H1 (cell line): Measurements from ENCODE around the gene SNX3.

ENCODE experiments used
- CHD1 ChIP-seq: IDR thresholded peaks from 2 replicates; pipeline ENCODE4 v1.6.1; 2012; ENCODE audit warnings: low read depth, low read length, improper control_type of control experiment
- CHD2 ChIP-seq: IDR thresholded peaks from 2 replicates; pipeline ENCODE4 v1.6.1; 2012; ENCODE audit warnings: low read length, improper control_type of control experiment
- HDAC2 ChIP-seq, 2 experiments: fragments of 300-600 bp in 1 of 2; sonication (generic) in 1 of 2; IDR thresholded peaks; 2 replicates each; pipeline ENCODE4 v1.6.1; 2011 to 2012; ENCODE audit warnings: low read depth in 2 of 2, low read length in 2 of 2, mild to moderate bottlenecking in 2 of 2, moderate library complexity in 2 of 2, borderline replicate concordance in 1 of 2, inconsistent platforms in 1 of 2
- POLR2A ChIP-seq, 2 experiments: IDR thresholded peaks; 1 replicate in 1 of 2; 2 replicates in 1 of 2; pipeline ENCODE4 v1.6.1; 2011; ENCODE audit warnings: low read depth in 2 of 2, low read length in 2 of 2, mild to moderate bottlenecking in 2 of 2; ENCODE audit errors: control extremely low read depth in 1 of 2
- RAD21 ChIP-seq, 2 experiments: IDR thresholded peaks in 1 of 2; conservative IDR thresholded peaks in 1 of 2; 2 replicates each; pipeline ENCODE4 v1.6.1; 2011; ENCODE audit warnings: low read depth in 2 of 2, low read length in 2 of 2, improper control_type of control experiment in 1 of 2, inconsistent platforms in 1 of 2, mild to moderate bottlenecking in 1 of 2, moderate library complexity in 1 of 2
- RFX5 ChIP-seq: IDR thresholded peaks from 2 replicates; pipeline ENCODE4 v1.6.1; 2011; ENCODE audit warnings: low read depth, low read length, improper control_type of control experiment, borderline replicate concordance
- YY1 ChIP-seq: IDR thresholded peaks from 2 replicates; pipeline ENCODE4 v1.6.1; 2011; ENCODE audit warnings: low read depth, mild to moderate bottlenecking, low read length
- ZNF274 ChIP-seq: IDR thresholded peaks from 2 replicates; pipeline ENCODE4 v1.7.0; 2012; ENCODE audit warnings: low read length, borderline replicate concordance; ENCODE audit errors: extremely low read depth
- TF ChIP-seq, protein P1 (sequence below), 3 experiments: IDR thresholded peaks; 1 replicate in 2 of 3; 2 replicates in 1 of 3; pipeline versions ENCODE4 v1.5.1 to v1.6.1; 2011; ENCODE audit warnings: low read length in 3 of 3, mild to moderate bottlenecking in 3 of 3, inconsistent platforms in 2 of 3, low read depth in 1 of 3, moderate library complexity in 1 of 3; ENCODE audit not compliant: insufficient read depth in 1 of 3; ENCODE audit errors: control extremely low read depth in 1 of 3

DNA sequence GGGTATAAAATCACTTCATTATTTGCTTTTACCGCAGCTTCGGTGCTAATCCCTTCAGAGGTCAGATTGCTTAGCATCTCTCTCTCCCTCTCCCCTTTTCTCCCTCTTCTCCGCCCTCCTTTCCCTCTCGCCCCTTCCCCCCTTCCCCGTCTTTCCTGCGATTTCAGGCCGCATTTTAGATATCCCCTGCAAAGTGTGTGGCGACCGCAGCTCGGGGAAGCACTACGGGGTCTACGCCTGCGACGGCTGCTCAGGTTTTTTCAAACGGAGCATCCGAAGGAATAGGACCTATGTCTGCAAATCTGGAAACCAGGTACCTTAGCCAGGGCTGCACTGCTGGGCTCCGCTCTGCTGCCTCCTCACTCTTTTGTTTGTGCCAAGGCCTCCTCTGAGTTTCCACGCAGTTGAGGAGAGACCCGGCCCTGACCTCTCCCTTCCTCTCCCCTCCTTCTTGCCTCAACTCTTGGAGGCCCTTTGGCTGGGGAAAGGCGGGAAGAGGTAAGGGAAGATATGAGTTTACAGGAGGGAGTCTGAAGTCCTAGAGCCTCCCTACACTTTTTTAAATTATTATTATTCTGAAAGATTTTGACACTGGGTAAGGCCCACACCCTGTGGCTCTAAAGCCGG, 89.4 kb downstream of the SNX3 start:
- no peak for TF ChIP-seq POLR2A (IDR thresholded peaks at IDR 0.05; ENCODE audit: control extremely low read depth in 1 of 2, low read depth in 2 of 2, low read length in 2 of 2)
- TF ChIP-seq RAD21 (IDR thresholded peaks at IDR 0.05 in 1 of 2, conservative IDR thresholded peaks at IDR 0.05 in 1 of 2; ENCODE audit: low read depth in 2 of 2, low read length in 2 of 2), result no peak
- TF ChIP-seq ZNF274, result no peak
- no peak for TF ChIP-seq CHD2
- TF ChIP-seq, protein P1, sequence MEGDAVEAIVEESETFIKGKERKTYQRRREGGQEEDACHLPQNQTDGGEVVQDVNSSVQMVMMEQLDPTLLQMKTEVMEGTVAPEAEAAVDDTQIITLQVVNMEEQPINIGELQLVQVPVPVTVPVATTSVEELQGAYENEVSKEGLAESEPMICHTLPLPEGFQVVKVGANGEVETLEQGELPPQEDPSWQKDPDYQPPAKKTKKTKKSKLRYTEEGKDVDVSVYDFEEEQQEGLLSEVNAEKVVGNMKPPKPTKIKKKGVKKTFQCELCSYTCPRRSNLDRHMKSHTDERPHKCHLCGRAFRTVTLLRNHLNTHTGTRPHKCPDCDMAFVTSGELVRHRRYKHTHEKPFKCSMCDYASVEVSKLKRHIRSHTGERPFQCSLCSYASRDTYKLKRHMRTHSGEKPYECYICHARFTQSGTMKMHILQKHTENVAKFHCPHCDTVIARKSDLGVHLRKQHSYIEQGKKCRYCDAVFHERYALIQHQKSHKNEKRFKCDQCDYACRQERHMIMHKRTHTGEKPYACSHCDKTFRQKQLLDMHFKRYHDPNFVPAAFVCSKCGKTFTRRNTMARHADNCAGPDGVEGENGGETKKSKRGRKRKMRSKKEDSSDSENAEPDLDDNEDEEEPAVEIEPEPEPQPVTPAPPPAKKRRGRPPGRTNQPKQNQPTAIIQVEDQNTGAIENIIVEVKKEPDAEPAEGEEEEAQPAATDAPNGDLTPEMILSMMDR (IDR thresholded peaks at IDR 0.05; ENCODE audit: control extremely low read depth in 1 of 3, insufficient read depth in 1 of 3, low read depth in 1 of 3, low read length in 3 of 3), result no peak
- TF ChIP-seq RFX5, result no peak
- TF ChIP-seq YY1, result no peak
- no peak for TF ChIP-seq CHD1
- TF ChIP-seq HDAC2 (IDR thresholded peaks at IDR 0.05; ENCODE audit: borderline replicate concordance in 1 of 2, low read depth in 2 of 2, low read length in 2 of 2), result no peak
